ENCODE data around the gene NEK6.

NEK6 gene

GRCh38 chr9:124351672-124352468, 94.1 kb downstream of the NEK6 start:
- no peak overlapping the region for H3K4me3 ChIP-seq (ENCODE audit: control insufficient read depth, low read depth, low read length)
- no peak for TF ChIP-seq CTCF (conservative IDR thresholded peaks at IDR 0.05; ENCODE audit: control insufficient read depth, insufficient read depth, low read depth, low read length)
- no peak for DNase-seq (ENCODE audit: low read depth)

GRCh38 chr9:124352616-124353015, 94.9 kb downstream of the NEK6 start:
- DNase-seq (ENCODE audit: low read depth), result no peak
- TF ChIP-seq CTCF (conservative IDR thresholded peaks at IDR 0.05; ENCODE audit: control insufficient read depth, insufficient read depth, low read depth, low read length), result no peak
- H3K4me3 ChIP-seq (ENCODE audit: control insufficient read depth, low read depth, low read length), result no peak overlapping the region

- no peak for TF ChIP-seq CTCF (conservative IDR thresholded peaks at IDR 0.05; ENCODE audit: control insufficient read depth, insufficient read depth, low read depth, low read length)
- no peak overlapping the region for H3K4me3 ChIP-seq (ENCODE audit: control insufficient read depth, low read depth, low read length)
- no peak for DNase-seq (ENCODE audit: low read depth)
These were observed 95.5 kb downstream of the NEK6 start for GRCh38 chr9:124353166-124353768.

DNA sequence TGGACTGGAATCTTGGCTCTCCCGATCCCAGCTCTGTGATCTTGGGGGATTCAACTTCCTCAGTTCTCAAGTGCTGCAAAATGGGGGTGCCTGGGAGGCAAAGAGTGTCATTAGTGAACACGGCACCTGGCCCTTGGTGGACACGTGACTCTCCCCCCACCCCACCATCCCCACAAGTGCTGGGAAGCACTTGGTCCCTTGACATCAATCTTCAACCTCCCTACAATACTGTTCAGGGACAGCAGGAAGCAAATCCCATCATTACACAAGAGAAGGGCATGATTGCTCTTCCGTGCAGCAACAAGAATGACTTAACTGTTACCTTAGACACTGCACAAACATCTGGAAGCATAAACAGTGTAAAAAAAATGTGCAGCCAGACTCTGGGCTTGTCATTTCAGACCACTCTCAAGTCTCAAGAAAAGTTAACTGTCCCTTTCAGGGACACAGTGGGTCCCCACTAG, 96.1 kb downstream of the NEK6 start:
- peak; percentile 68 for DNase-seq (ENCODE audit: low read depth)
- H3K4me3 ChIP-seq (ENCODE audit: control insufficient read depth, low read depth, low read length), result no peak overlapping the region
- TF ChIP-seq CTCF (conservative IDR thresholded peaks at IDR 0.05; ENCODE audit: control insufficient read depth, insufficient read depth, low read depth, low read length), result no peak

DNA sequence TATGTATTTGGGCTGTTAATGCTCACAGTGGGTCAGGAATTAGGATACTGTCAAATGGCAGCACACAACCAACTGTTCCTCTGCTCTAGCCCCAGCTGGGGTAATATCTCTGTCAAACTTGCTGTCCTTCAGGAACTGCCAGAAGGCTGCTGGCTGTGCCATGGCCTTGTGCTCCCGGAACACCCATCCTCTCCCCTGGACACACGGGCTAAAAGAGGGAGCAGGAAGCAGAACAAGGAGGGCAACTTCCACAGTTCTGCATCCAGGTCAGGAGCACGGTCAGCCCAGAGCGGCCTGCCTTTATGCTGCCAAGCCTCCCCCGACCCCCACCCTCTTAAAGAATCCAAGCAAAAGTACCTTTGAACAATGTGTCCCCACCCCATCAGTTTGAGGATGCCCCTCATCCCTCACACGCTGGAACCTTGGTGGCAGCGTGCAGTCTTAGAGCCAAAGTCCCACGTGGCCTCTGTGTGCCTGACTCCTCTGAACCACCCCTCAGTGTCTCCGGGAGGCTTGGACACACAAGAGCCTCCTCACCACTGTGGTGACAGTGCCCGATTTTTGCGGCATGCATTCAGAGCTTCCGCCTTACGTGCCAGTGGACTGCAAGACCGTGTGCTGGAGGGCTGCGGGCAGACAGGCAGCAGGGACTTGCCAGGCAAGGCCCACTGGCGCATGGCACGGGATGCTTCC, 96.7 kb downstream of the NEK6 start:
- no peak for TF ChIP-seq CTCF (conservative IDR thresholded peaks at IDR 0.05; ENCODE audit: control insufficient read depth, insufficient read depth, low read depth, low read length)

GRCh38 chr9:124355039-124355940, 97.5 kb downstream of the NEK6 start:
- DNase-seq (ENCODE audit: low read depth), result no peak
- no peak overlapping the region for H3K4me3 ChIP-seq (ENCODE audit: control insufficient read depth, low read depth, low read length)
- no peak for TF ChIP-seq CTCF (conservative IDR thresholded peaks at IDR 0.05; ENCODE audit: control insufficient read depth, insufficient read depth, low read depth, low read length)

More for the DNA sequence above, 96.7 kb downstream of the NEK6 start:
- no peak overlapping the region for H3K4me3 ChIP-seq (ENCODE audit: control insufficient read depth, low read depth, low read length)
- DNase-seq (ENCODE audit: low read depth), result no peak
